GM23248 (cell line): ENCODE measurements around the gene OR10V1. TPM values are rescaled to one million over a fixed set of nuclear protein-coding genes. Genes with fewer than 3 reads are reported as not detected.

Experiments used
- DNase-seq: peaks from one replicate; pipeline ENCODE4 v3.0.0-alpha.2; 2015
- H2AFZ ChIP-seq: fragments of 200-600 bp; sonication (generic); 2 replicates; pipeline ENCODE4 v1.6.1; 2016; ENCODE audit warnings: antibody characterized with exemption
- H3F3A ChIP-seq: fragments of 200-600 bp; sonication (generic); 2 replicates; pipeline ENCODE4 v1.6.1; 2016; ENCODE audit warnings: mild to moderate bottlenecking, antibody characterized with exemption, mixed run types; ENCODE audit not compliant: insufficient read depth
- H3K27ac ChIP-seq: fragments of 200-600 bp; sonication (generic); 2 replicates; pipeline ENCODE4 v1.5.1; 2016; ENCODE audit warnings: mild to moderate bottlenecking
- H3K27me3 ChIP-seq: fragments of 200-600 bp; sonication (generic); replicated peaks from 2 replicates; pipeline ENCODE4 v1.6.1; 2016; ENCODE audit warnings: mild to moderate bottlenecking; ENCODE audit not compliant: insufficient read depth
- H3K36me3 ChIP-seq: fragments of 200-600 bp; sonication (generic); 2 replicates; pipeline ENCODE4 v1.6.1; 2016; ENCODE audit warnings: low read depth, mild to moderate bottlenecking
- H3K4me1 ChIP-seq: fragments of 200-600 bp; sonication (generic); 2 replicates; pipeline ENCODE4 v1.6.1; 2016; ENCODE audit warnings: mild to moderate bottlenecking; ENCODE audit not compliant: insufficient read depth
- H3K4me2 ChIP-seq: fragments of 200-600 bp; sonication (generic); one replicate; pipeline ENCODE4 v1.6.1; 2016; ENCODE audit warnings: mild to moderate bottlenecking; ENCODE audit not compliant: unreplicated experiment
- H3K4me3 ChIP-seq: fragments of 200-600 bp; sonication (generic); 2 replicates; pipeline ENCODE4 v1.5.1; 2016; ENCODE audit warnings: mild to moderate bottlenecking
- H3K79me2 ChIP-seq: fragments of 200-600 bp; sonication (generic); 2 replicates; pipeline ENCODE4 v1.6.1; 2016; ENCODE audit warnings: mild to moderate bottlenecking; ENCODE audit not compliant: insufficient read depth
- H3K9ac ChIP-seq: fragments of 200-600 bp; sonication (generic); 2 replicates; pipeline ENCODE4 v1.6.1; 2016; ENCODE audit warnings: mild to moderate bottlenecking
- H3K9me2 ChIP-seq: fragments of 200-600 bp; sonication (generic); 2 replicates; pipeline ENCODE4 v1.6.1; 2016; ENCODE audit warnings: mixed run types, mild to moderate bottlenecking, moderate library complexity; ENCODE audit not compliant: insufficient read depth
- H3K9me3 ChIP-seq: fragments of 200-600 bp; sonication (generic); one replicate; pipeline ENCODE4 v1.6.1; 2017; ENCODE audit warnings: low read depth
- H4K20me1 ChIP-seq: fragments of 200-600 bp; sonication (generic); 2 replicates; pipeline ENCODE4 v1.6.0; 2016; ENCODE audit not compliant: insufficient read depth
- EZH2 ChIP-seq: fragments of 200-600 bp; sonication (generic); IDR thresholded peaks from 2 replicates; pipeline ENCODE4 v1.6.1; 2018; ENCODE audit warnings: antibody characterized with exemption, mild to moderate bottlenecking; ENCODE audit not compliant: insufficient read depth, poor library complexity, severe bottlenecking
- EZH2phosphoT487 ChIP-seq: fragments of 200-600 bp; sonication (generic); IDR thresholded peaks from 2 replicates; pipeline ENCODE4 v1.6.1; 2018; ENCODE audit warnings: antibody characterized with exemption, moderate library complexity, mild to moderate bottlenecking, low read depth; ENCODE audit not compliant: insufficient read depth
- WGBS, 2 experiments: methylation state at CpG; one replicate each; pipeline ENCODE4 v1.1.6; 2015 to 2017; ENCODE audit warnings: low lambda C conversion rate in 2 of 2, low coverage in 1 of 2; ENCODE audit errors: missing lambda C conversion rate in 2 of 2; 5-methylcytosine and 5-hydroxymethylcytosine counted together
- in situ Hi-C: fragments of 300-500 bp; cut with MboI; formaldehyde crosslinking; loops from 2 replicates; pipeline ENCODE4 v1.15.0; 2020
- polyA plus RNA-seq: library from polyadenylated mRNA; unstranded; fragments of >200 nt; fragmentation: Nextera tagmentation; extraction: Ambion mirVana; gene quantifications from 2 replicates; pipeline ENCODE4 v1.2.1, GENCODE V29; 2016
- total RNA-seq: library from RNA; depleted of rRNA; stranded (reverse); fragments of >200 nt; shearing (Covaris generic); gene quantifications from 2 replicates; pipeline ENCODE4 v1.2.3, GENCODE V29; 2014

The OR10V1 gene
- total and polyA plus RNA-seq, 2 experiments from 2014 or later, result not detected

DNA sequence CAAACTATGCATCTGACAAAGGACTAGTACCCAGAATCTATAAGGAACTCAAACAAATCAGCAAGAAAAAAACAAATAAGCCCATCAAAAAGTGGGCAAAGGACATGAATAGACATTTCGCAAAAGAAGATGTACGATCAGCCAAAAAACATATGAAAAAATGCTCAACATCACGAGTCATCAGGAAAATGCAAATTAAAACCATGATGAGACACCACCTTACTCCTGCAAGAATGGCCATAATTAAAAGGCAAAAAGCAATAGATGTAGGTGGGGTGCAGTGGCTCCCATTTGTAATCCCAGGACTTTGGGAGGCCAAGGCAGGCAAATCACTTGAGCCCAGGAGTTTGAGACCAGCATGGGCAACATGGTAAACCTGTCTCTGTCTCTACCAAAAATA lies 10.4 kb upstream of the OR10V1 start:
- WGBS, 2 experiments, result 34 to 38% methylated on average over 3 of the region's 3 CpGs
- in situ Hi-C loops, result no loop called here
- Histone ChIP-seq H3K27me3 (no peaks in the 10 kb centered on the region; the same call in 1 of the 2 replicates), H3K27ac (no peak overlapping the region), H4K20me1 (no peaks in the 10 kb centered on the region), H3K4me2 (no peak overlapping the region), H3K4me1 (no peaks in the 10 kb centered on the region), H3K79me2 (no peaks in the 10 kb centered on the region), H3K4me3 (no peak overlapping the region), H3K36me3 (no peaks in the 10 kb centered on the region), H3K9me3 (no peaks in the 10 kb centered on the region), H2AFZ (no peak overlapping the region), H3F3A (peaks cover 6% of the 10 kb centered on the region; the same call in 1 of the 2 replicates), H3K9ac (no peak overlapping the region), H3K9me2 (no peaks in the 10 kb centered on the region)
- TF ChIP-seq EZH2phosphoT487 (no peak), EZH2 (no peak)
- DNase-seq, result no peak

DNA sequence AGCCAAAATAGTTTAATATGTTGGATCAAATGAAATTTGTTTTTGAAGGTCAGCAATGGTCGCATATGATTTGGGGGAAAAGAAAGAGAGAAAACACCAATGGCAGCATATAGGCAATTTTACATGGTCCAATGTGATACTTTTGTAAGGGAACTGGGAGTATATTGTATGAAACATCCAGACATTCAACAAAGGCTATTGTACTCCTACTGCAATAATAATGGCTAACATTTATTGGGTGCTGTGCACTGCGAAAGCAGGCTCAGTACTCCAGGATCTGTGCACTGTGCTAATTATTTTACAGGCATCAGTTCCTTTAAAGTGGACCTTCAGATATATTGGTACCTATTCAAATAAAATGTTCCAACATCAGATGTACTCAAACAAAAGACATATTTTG lies 5.9 kb upstream of the OR10V1 start:
- H3K4me3 ChIP-seq, result no peak overlapping the region
- no peaks in the 10 kb centered on the region for H3K79me2 ChIP-seq
- TF ChIP-seq EZH2phosphoT487, result no peak
- TF ChIP-seq EZH2, result no peak
- in situ Hi-C loops, result no loop called here
- no peak overlapping the region for H3K9ac ChIP-seq
- 47 to 51% methylated on average over 2 of the region's 2 CpGs for WGBS, 2 experiments
- no peaks in the 10 kb centered on the region for H3K9me3 ChIP-seq
- no peaks in the 10 kb centered on the region for H3K36me3 ChIP-seq
- H3K27ac ChIP-seq, result no peak overlapping the region
- H3K27me3 ChIP-seq, result no peaks in the 10 kb centered on the region; the same call in 1 of the 2 replicates
- H4K20me1 ChIP-seq, result no peaks in the 10 kb centered on the region
- H3F3A ChIP-seq, result peaks cover 6% of the 10 kb centered on the region; the same call in 1 of the 2 replicates
- no peak overlapping the region for H3K4me2 ChIP-seq
- H3K4me1 ChIP-seq, result no peaks in the 10 kb centered on the region
- DNase-seq, result no peak
- no peak overlapping the region for H2AFZ ChIP-seq
- no peaks in the 10 kb centered on the region for H3K9me2 ChIP-seq

- Histone ChIP-seq H3K9me3 (no peaks in the 10 kb centered on the region), H3K9me2 (no peaks in the 10 kb centered on the region), H3K4me3 (no peak overlapping the region), H2AFZ (no peak overlapping the region), H3K79me2 (no peaks in the 10 kb centered on the region), H3K27me3 (no peaks in the 10 kb centered on the region; the same call in 1 of the 2 replicates), H3K4me1 (no peaks in the 10 kb centered on the region), H3K9ac (no peak overlapping the region), H3K27ac (no peak overlapping the region), H3K36me3 (no peaks in the 10 kb centered on the region), H4K20me1 (no peaks in the 10 kb centered on the region), H3F3A (no peaks in the 10 kb centered on the region), H3K4me2 (no peak overlapping the region)
- 59 to 60% methylated on average over 3 of the region's 3 CpGs for WGBS, 2 experiments
- DNase-seq, result no peak
- TF ChIP-seq EZH2, result no peak
- no peak for TF ChIP-seq EZH2phosphoT487
- in situ Hi-C loops, result no loop called here
Observed at GRCh38 chr11:59716051-59716450, 2.4 kb upstream of the OR10V1 start.

GRCh38 chr11:59710136-59710847 lies 3.4 kb downstream of the OR10V1 start:
- H3K27me3 ChIP-seq, result no peaks in the 10 kb centered on the region; the same call in 1 of the 2 replicates
- DNase-seq, result no peak

More at GRCh38 chr11:59710136-59710847, 3.4 kb downstream of the OR10V1 start:
- no peaks in the 10 kb centered on the region for H3K79me2 ChIP-seq
- H2AFZ ChIP-seq, result no peak overlapping the region
- H3K4me3 ChIP-seq, result no peak overlapping the region
- 79 to 83% methylated on average over 3 of the region's 3 CpGs for WGBS, 2 experiments
- H3F3A ChIP-seq, result peaks cover 24% of the 10 kb centered on the region
- no peaks in the 10 kb centered on the region for H3K9me3 ChIP-seq
- H3K9ac ChIP-seq, result no peak overlapping the region
- H3K9me2 ChIP-seq, result no peaks in the 10 kb centered on the region
- H3K4me2 ChIP-seq, result no peak overlapping the region
- in situ Hi-C loops, result no loop called here
- no peaks in the 10 kb centered on the region for H4K20me1 ChIP-seq
- H3K27ac ChIP-seq, result no peak overlapping the region
- no peaks in the 10 kb centered on the region for H3K36me3 ChIP-seq
- no peak for TF ChIP-seq EZH2phosphoT487
- TF ChIP-seq EZH2, result no peak
- H3K4me1 ChIP-seq, result peaks cover 28% of the 10 kb centered on the region
